HG02885 (cell line): ENCODE data around the gene PHC2.
"Not testable (repeated sequence)": the region's sequence is repeated elsewhere in the genome, so short reads cannot be mapped to it uniquely, and the experiment has no call there.

Source experiments
- ATAC-seq: cut with Tn5 transposase; IDR thresholded peaks from one replicate; pipeline ENCODE4 v1.9.1; 2021; ENCODE audit warnings: mild to moderate bottlenecking; ENCODE audit not compliant: unreplicated experiment, poor library complexity

PHC2 gene

DNA sequence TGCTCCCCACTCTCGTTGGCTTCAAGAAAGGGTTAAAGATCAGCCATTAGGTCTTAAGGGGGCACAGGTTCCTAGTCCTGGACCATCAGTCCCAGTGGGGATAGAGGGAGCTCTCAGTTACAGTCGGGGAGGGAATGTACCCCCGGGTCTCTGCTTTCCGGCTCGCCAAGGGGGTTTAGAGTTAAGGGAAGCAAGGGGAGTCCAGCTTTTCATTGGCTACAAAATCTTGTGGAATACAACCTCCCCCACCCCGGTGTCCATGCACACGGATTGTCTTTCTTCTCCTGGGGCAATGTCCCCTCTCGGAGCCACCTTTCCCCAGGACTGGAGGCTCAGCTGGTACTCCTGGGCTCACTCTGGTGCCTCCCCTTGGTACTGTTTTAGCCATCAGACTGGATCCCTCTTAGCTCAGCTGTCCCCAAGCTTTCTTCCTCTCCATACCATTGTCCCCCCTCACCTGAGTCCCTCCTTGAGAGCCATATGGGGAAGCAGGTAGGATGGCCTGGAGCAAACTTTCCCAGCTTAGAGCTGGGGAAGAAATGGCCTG is 110.2 kb downstream of the PHC2 start, which contains the start of gene A3GALT2:
Gene A3GALT2, minus strand, starts transcription at position 480 of the 547 bp plus-strand sequence. Its CDS starts 0 bp downstream, at position 480.
- no peak for ATAC-seq

DNA sequence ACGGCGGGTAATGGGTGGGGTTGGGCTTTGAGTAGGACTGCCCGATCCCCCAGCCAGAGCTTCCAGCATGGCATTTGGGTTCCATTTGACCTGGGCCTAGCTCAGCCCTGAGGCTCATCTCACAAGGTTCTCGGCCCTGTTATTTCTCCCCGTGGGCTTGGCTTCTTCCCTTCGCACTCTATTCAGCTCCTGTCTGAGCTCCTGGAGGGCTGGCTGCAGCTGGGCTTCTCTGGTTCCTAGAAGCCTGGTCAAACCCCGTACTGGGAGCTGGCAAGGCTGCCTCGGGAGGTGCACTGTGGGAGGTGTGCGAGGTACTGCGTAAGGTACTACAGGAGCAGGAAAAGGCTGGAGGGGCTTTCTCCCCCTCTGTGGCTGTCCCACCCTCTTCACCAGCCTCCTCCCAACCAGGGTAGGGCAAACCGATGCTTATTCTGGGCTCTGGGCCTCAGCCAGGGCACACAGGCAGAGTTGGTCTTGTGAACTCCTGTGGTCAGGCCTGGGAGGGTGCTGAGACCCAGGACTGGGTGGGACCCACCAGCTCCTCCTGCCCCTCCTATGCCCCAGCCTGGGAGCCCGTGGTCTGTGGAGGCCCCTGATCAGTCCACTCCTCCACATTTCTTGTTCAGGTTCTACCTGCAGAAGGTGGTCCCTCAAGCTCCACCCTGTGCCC is 110.8 kb downstream of the PHC2 start:
- ATAC-seq, result no peak

DNA sequence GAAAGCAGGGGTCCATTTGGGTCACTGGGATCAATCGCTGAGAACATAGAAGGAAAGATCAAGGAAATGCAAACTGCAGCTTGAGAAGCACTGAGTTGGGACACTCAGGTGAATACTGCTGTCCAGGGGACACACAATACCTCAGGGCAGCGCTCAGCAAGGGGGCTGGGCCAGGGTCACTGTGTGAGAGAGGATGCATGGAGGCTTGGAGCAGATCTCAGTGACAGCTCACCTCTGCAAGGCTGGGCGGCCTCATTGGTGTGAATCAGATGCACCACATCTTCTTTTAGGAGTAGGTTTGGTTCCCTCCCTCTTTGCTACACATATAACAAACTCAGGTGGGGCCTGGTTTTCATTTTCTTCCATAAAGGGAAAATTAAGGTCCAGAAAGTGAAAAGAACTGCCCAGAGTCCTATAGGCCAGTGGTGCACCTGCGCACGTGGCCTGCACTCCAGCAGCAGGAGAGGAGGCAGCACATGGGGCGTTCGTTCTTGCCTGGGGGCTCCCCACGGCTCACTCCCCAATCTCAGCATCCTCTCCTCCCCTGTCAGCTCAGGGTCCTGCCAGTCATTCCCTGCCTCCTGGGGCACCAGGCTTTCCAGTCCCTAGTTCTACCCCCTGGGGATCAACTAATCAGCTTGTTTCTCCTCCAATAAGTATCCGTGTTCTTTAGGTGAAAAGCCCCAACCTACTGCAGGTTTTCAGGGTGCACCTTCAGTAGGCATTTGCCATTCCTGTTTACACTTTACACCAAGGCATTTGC is 111.5 kb downstream of the PHC2 start:
- no peak for ATAC-seq

DNA sequence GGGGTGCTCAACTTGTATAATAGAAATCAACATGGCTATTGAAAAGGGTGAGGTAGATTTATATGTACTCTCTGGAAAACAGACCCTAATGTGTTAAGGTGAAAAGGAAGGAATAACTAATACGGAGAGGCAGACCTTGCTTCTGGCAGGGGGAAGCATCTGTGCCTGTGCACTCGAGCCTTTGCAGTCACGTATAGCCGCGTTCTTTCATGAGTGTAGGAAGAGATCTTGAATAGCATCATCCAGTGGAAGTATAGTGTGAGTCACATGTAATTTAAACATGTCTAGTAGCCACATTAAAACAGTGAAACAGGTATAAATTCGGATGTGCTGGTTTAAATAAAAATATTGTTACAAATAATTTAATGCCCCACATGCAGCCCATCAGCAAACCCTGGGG is 112.9 kb downstream of the PHC2 start:
- ATAC-seq, result no peak

DNA sequence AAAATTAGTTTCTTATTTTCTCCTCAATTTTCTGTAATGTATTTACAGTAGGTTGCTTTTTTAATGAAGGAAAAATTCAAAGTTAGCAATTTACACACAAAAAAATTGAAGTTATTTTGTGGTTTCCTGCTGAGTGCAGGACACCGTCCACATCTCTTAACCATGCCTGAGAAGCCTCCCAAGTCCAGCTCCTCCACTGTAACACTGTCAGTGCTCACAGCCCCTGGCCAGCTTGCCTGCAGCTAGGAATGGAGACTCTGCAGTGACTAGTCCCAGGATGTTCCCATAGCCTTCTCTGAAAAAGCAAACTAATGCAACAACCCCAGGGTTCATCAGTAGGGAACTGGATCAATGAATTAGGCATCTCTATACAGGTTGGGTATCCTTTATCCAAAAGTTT is 113.5 kb downstream of the PHC2 start:
- ATAC-seq, result no peak

DNA sequence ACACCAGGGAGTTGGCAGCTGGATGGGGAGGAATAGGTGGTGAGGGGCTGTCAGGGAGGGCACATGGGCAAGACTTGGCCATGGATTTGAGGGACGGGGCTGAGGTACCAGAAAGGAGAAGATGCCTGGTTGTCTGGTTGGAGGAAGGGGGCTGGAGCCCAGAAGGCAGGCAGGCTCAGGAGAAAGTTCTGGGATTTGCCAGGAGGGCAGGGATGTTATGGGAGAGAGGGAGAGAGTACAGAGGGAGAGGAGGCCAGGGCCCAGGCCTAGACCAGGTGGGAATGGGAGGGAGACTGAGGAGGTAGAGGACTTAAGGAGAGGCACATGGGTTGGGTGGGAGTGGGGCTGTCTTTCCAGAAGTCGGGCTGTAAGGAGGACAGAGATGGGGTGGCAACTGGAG is 114.3 kb downstream of the PHC2 start:
- ATAC-seq, result no peak

DNA sequence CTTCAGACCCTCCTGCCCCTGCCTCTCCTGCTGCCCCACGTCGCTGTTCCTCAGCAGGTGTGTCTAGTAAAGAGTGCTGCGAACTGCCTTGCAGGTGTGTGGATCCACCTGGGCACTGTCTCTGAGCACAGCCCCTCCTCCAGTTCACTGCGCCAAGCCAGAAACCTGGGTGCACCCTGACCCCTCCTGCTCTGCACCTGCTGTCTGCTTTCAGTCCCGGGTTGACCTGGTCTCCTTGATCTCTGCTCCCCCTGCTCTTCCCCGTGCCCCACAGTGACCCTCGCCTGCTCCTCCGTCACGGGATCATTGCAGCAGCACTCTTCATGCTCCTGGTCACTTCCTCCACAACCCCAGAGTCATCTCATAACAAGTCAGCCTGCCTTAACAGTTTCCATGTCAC is 116.5 kb downstream of the PHC2 start:
- ATAC-seq, result no peak

DNA sequence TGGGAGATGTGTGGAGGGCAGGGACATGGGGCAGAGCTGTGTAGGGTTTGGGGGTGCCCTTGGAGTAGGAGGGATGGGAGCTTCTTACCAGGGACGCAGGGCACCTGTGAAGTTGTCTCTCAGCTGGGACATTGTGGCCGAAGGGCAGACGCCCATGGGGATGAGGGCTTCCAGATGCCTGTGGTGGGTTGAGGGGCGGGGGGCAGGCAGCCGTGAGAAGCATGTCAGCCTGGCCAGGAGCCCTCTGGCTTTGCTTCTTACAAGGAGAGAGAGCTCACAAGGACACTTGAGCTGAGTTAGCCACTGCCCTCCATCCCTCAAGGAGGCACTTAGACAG is 118.5 kb downstream of the PHC2 start:
- no peak for ATAC-seq

DNA sequence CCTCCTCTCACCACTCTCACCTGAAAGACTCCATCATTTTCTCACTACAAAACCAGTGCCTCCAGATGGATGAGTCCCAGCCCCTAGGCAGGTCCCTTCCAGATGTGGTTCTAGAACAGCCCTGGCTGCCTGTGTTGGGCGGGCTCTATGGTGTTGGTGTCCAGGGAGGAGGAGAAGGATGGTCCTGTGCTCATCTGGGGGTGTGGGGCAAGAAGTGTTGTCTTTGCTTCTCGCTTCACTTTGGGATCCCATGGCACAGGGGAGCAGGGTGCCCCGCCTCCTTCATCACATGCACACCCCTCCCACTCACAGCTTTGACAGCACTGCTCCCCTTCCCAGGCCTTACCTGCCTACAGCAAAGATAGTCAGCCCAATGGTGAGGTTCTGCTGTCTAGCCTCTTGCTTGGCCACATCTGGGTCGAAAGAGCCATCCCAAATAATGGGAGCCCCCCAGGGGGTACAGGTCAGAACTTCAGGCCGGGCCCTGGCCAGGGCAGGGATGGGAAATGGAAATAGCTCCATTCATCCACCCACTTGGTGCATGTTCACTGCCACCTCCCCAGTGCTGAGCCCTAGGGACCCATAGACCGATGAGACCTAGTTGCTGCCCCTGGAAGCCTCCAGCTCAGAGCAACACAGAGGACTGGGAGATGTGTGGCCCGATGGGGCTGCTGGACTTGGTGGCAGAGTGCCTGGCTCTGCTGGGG is 119.0 kb downstream of the PHC2 start:
- no peak for ATAC-seq

DNA sequence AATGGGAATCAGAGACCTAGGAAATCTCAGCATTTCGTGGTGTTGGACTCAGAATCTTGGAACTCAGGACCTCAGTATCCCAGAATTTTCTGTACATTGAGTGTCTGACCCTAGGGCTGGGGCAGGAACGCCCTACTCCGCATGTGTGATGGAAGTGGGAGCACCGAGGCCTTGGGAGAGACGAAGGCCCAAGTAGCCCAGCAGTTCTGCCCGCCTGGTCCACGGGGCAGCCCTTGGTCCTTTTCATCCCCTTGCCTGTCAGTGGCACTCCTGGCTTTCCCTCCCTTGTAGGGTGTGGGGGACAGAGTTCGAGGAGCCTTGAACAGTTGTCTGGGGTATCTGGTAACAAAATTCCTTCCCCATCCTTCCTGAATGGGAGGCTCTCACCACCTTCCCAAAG is 120.2 kb downstream of the PHC2 start:
- no peak for ATAC-seq

DNA sequence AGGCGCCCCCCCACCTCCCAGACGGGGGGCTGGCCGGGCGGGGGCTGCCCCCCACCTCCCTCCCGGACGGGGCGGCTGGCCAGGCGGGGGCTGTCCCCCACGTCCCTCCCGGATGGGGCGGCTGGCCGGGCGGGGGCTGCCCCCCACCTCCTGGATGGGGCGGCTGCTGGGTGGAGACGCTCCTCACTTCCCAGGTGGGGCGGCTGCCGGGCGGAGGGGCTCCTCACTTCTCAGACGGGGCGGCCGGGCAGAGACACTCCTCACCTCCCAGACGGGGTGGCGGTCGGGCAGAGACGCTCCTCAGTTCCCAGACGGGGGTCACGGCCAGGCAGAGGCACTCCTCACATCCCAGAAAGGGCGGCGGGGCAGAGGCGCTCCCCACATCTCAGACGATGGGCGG is 121.5 kb downstream of the PHC2 start:
- ATAC-seq, result not testable (repeated sequence)

DNA sequence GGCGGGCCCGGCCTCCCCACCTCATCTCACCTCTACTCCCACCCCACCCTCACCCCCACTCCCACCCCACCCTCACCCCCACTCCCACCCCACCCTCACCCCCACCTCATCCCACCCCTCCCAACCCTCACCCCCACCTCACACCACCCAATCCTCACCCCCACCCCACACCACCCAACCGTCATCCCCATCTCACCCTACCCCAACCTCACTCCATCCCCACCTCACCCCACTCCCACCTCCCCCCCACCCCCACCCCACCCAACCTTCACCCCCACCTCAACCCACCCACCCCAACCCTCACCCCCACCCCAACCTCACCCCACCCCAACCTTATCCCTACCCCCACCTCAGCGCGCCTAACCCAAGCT is 123.4 kb downstream of the PHC2 start:
- no peak for ATAC-seq

DNA sequence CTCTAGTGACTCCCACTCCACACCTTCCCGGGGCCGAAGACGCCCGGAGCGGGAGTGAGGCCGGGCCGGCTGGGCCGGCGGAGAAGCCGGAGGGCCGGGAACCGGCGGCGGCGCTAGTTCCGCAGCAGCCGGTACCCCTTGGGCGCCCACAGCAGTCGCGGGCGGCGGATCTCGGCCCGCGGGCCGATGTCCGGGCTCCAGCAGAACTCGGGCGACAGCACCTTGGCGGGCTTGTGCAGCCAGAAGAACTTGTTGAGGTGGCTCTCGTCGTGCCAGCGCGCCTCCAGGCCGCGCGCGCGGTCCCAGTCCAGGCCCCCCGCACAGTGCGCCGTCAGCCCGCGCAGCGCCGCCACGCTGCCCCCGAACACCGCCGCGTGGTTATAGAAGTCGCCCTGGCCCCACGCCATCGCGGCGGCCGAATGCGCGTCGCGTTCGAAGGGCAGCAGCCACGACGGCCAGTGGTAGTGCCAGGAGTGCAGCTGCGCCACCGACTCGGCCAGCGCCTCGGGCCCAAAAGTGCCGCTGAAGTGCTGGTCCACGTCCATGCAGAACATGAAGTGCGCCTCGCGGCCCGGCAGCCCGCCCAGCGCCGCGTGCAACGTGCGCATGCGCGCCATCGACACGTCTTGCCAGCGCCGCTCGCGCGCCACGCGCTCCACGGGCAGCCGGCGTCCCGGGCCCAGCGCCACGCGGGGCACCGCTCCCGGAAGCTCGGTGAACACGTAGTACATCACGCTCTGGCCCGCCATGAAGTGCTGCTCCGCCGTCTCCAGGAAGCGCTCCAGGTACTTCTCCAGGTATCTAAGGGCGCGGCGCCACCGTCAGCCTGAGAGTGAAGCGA is 124.0 kb downstream of the PHC2 start:
- no peak for ATAC-seq

DNA sequence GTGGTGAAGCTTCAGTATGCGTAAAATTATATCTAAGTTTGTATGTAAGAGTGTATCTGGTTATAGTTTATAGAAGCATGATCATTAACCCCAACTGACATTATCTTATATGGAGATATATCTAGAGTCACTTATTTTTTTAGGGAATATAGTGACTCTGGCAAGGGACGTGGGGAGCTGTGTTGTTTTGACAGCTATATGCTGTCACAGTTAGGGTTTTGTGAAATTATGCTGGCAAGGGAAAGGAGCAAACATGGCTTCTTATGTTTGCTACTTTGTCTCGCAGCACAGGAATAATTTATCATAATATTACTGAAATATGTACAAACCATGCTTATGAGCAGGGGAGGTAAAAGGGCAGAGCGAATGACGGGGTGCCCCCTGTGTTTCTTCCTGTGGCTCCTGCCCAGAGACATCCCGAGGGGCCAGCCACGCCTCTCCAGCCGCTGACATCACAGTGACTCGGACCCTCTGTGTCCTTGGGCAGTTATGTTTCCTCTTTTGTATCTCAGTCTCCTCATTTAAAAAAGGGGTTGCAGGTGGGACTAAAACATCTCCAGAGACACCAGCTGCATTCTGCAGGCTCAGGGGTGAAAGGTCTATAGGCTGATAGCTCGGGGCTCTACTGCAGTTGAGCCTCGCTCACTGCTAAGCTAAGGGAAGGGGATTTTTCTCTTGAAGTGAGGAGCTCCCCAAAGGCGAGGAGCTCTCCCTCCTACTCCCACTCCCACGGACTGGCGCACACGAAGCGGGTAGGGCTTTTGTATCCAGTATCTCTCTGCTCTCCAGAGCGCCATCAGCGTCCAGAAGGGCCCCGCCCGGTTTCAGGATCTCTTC is 124.9 kb downstream of the PHC2 start:
- no peak for ATAC-seq

DNA sequence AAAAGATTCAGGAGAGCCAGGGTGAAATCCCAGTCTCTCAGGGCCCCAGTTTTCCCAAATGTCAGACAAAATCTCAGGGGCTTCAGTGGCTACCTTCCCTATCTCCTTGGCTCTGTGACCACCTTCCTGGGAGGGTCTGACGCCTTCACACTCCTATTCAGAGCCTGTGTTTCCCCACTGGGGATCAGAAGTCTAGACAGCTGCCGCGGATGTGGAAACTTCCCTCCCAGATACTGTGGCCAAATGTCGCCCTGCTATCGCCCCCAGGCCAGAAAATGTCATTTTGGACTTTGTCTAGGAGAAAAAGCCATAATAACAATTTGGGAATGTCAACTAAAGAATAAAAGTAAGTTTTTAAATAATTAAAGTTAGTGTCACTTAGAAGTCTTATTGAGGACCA is 125.9 kb downstream of the PHC2 start:
- ATAC-seq, result no peak

DNA sequence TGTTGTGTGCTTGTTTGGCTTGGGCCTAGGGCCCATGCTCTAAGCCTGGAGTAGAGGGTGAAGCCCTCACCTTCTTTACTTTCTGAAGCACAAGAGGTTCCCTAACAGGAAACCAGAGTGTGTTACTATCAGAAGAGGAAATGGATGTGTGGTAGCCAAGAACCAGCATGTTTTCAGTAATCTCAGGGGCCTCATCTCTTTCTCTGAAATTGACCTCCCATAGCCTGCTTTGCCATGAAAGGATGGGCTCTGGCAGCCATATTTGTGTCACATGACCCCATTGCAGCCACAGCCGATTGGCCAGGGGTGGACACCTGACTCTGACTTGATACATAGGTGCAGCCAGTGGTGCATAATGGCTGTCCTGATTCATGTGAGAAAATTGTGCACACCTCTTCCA is 128.6 kb downstream of the PHC2 start:
- ATAC-seq, result no peak

DNA sequence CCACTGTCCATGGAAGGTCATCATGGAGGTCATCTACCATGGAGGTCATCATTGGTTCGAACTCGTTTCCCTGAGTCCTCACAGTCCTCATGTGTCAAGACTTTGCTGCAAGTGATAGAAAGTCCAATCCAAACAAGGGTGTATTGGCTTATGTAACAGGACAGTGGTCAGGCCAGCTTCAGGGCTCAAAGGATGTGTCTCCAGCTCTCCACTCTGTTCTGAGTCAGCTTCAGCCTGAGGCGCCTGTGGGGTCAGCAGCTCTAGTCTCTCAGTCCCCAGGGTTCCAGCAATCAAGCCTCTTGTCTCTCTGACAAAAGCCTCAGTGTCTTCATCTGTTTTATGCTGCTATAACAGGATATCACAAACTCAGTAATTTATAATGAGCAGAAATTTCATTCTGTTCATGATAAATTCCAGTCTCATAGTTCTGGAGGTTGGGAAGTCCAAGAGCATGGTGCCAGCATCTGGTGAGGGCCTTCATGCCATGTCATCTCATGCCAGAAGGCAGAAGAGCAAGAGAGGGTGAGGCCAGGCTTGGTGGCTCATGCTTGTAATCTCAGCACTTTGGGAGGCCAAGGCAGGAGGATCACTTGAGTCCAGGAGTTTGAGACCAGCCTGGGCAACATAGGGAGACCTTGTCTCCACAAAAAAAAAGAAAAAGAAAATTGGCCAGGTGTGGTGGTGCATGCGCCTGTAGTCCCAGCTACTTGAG is 129.5 kb downstream of the PHC2 start:
- ATAC-seq, result no peak

DNA sequence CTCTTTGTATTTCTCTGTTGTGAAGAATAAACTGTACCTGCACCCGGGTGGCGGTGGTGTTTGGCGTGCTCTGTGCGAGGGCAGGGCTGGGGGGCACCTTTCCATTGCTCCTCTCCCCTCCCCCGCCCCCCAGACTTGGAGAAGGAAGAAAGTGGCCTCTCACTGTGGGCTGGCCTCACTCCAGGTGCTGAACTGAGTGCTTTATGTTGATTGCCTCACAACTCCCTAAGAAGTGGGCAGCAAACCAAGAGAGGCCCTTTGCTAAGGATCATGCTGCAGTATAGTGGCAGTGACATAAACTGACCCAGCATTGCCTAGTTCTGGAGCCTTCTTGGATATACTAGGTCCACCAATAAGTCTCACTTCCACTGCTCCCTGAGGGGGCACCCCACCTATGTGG is 130.2 kb downstream of the PHC2 start:
- no peak for ATAC-seq
